Measurements from ENCODE around the gene TK2. TPM values are rescaled to one million over a fixed set of nuclear protein-coding genes. Genes with fewer than 3 reads are reported as not detected.
"Not testable (repeated sequence)": the region's sequence is repeated elsewhere in the genome, so short reads cannot be mapped to it uniquely, and the experiment has no call there.

Gene TK2
- total RNA-seq: 24.9 to 28.8 TPM (median 28.5 TPM) in 3 replicates

GRCh38 chr16:66549284-66550131 is at the start of gene TK2:
TK2 (minus strand) TSS chr16:66550122; CDS start chr16:66550061, 61 bp downstream.
- peak; percentile 61 to 76 for DNase-seq (ENCODE audit: low spot score in 2 of 2, unreplicated experiment in 2 of 2)
- Mint-ChIP-seq H3K36me3 (peaks cover 16% of the 10 kb centered on the region), H3K4me3 (peak within 1 kb of the TSS; percentile 75), H3K9me3 (no peaks in the 10 kb centered on the region), H3K27me3 (ENCODE audit: low read depth) (peaks cover 1% of the 10 kb centered on the region), H3K4me1 (peaks cover 51% of the 10 kb centered on the region), H3K27ac (peak within 1 kb of the TSS; percentile 89)
- TF ChIP-seq CTCF (IDR thresholded peaks at IDR 0.05; ENCODE audit: unreplicated experiment): no peak

GRCh38 chr16:66598111-66598510 is 48.2 kb upstream of the TK2 start:
- H3K36me3 Mint-ChIP-seq: no peaks in the 10 kb centered on the region
- DNase-seq (ENCODE audit: low spot score in 2 of 2, unreplicated experiment in 2 of 2): no peak
- TF ChIP-seq CTCF (IDR thresholded peaks at IDR 0.05; ENCODE audit: unreplicated experiment): no peak
- H3K4me1 Mint-ChIP-seq: peaks cover 12% of the 10 kb centered on the region
- H3K27me3 Mint-ChIP-seq (ENCODE audit: low read depth): no peaks in the 10 kb centered on the region
- no peak overlapping the region for H3K4me3 Mint-ChIP-seq
- H3K9me3 Mint-ChIP-seq: no peaks in the 10 kb centered on the region
- no peak overlapping the region for H3K27ac Mint-ChIP-seq

GRCh38 chr16:66596986-66597848 is 47.3 kb upstream of the TK2 start:
- H3K9me3 Mint-ChIP-seq: no peaks in the 10 kb centered on the region

GRCh38 chr16:66596559-66596958 is 46.6 kb upstream of the TK2 start:
- not testable (repeated sequence) for H3K36me3 Mint-ChIP-seq; H3K4me1 Mint-ChIP-seq; H3K4me3 Mint-ChIP-seq; H3K9me3 Mint-ChIP-seq; H3K27ac Mint-ChIP-seq; DNase-seq (ENCODE audit: low spot score in 2 of 2, unreplicated experiment in 2 of 2); H3K27me3 Mint-ChIP-seq (ENCODE audit: low read depth)

More at GRCh38 chr16:66596986-66597848, 47.3 kb upstream of the TK2 start:
- H3K36me3 Mint-ChIP-seq: no peaks in the 10 kb centered on the region
- H3K4me3 Mint-ChIP-seq: no peak overlapping the region
- TF ChIP-seq CTCF (IDR thresholded peaks at IDR 0.05; ENCODE audit: unreplicated experiment): no peak
- H3K27me3 Mint-ChIP-seq (ENCODE audit: low read depth): no peaks in the 10 kb centered on the region
- no peak overlapping the region for H3K27ac Mint-ChIP-seq
- DNase-seq (ENCODE audit: low spot score in 2 of 2, unreplicated experiment in 2 of 2): no peak
- peaks cover 8% of the 10 kb centered on the region for H3K4me1 Mint-ChIP-seq

GRCh38 chr16:66594739-66595138 is 44.8 kb upstream of the TK2 start:
- H3K27me3 Mint-ChIP-seq (ENCODE audit: low read depth): no peaks in the 10 kb centered on the region
- no peak overlapping the region for H3K27ac Mint-ChIP-seq
- DNase-seq (ENCODE audit: low spot score in 2 of 2, unreplicated experiment in 2 of 2): no peak
- H3K9me3 Mint-ChIP-seq: no peaks in the 10 kb centered on the region
- no peak overlapping the region for H3K4me3 Mint-ChIP-seq
- H3K4me1 Mint-ChIP-seq: no peaks in the 10 kb centered on the region
- no peak for TF ChIP-seq CTCF (IDR thresholded peaks at IDR 0.05; ENCODE audit: unreplicated experiment)
- no peaks in the 10 kb centered on the region for H3K36me3 Mint-ChIP-seq

GRCh38 chr16:66592814-66593213 is 42.9 kb upstream of the TK2 start:
- Mint-ChIP-seq H3K4me3 (no peak overlapping the region), H3K4me1 (peaks cover 2% of the 10 kb centered on the region), H3K27me3 (ENCODE audit: low read depth) (no peaks in the 10 kb centered on the region), H3K27ac (no peak overlapping the region), H3K36me3 (no peaks in the 10 kb centered on the region), H3K9me3 (no peaks in the 10 kb centered on the region)
- DNase-seq (ENCODE audit: low spot score in 2 of 2, unreplicated experiment in 2 of 2): no peak
- no peak for TF ChIP-seq CTCF (IDR thresholded peaks at IDR 0.05; ENCODE audit: unreplicated experiment)
